Mesendoderm (in vitro differentiated cells): ENCODE results near the gene SMARCD2.
A peak's percentile ranks its signal among the peaks of the same experiment; 100 is the strongest.
"Not testable (repeated sequence)": the region's sequence is repeated elsewhere in the genome, so short reads cannot be mapped to it uniquely, and the experiment has no call there.

Experiments
- DNase-seq: peaks from one replicate; pipeline ENCODE4 v3.0.0; 2013
- H2AK5ac ChIP-seq: 2 replicates; pipeline ENCODE4 v1.6.1; 2013; ENCODE audit warnings: low read length, inconsistent platforms
- H2BK120ac ChIP-seq: 2 replicates; pipeline ENCODE4 v1.6.1; 2013; ENCODE audit warnings: low read depth, mild to moderate bottlenecking, low read length, moderate library complexity, mixed read lengths
- H2BK15ac ChIP-seq: replicated peaks from 2 replicates; pipeline ENCODE4 v1.6.1; 2013; ENCODE audit warnings: low read depth, mild to moderate bottlenecking, moderate library complexity
- H2BK5ac ChIP-seq: 2 replicates; pipeline ENCODE4 v1.6.1; 2013; ENCODE audit warnings: low read length, inconsistent platforms
- H3K18ac ChIP-seq: 2 replicates; pipeline ENCODE4 v1.6.1; 2013; ENCODE audit warnings: mild to moderate bottlenecking, low read length, mixed read lengths
- H3K23ac ChIP-seq: one replicate; pipeline ENCODE4 v1.6.1; 2013; ENCODE audit warnings: low read length
- H3K27ac ChIP-seq: 2 replicates; pipeline ENCODE4 v1.5.1; 2013; ENCODE audit warnings: low read depth, mild to moderate bottlenecking, inconsistent platforms, low read length, moderate library complexity
- H3K27me3 ChIP-seq: 2 replicates; pipeline ENCODE4 v1.6.1; 2013; ENCODE audit warnings: low read length, control low read depth, mild to moderate bottlenecking, inconsistent platforms; ENCODE audit not compliant: insufficient read depth, poor library complexity
- H3K36me3 ChIP-seq: 2 replicates; pipeline ENCODE4 v1.6.1; 2013; ENCODE audit warnings: low read length, inconsistent platforms; ENCODE audit not compliant: control insufficient read depth, insufficient read depth
- H3K4ac ChIP-seq: one replicate; pipeline ENCODE4 v1.6.1; 2013; ENCODE audit warnings: low read depth, mild to moderate bottlenecking, low read length, moderate library complexity
- H3K4me1 ChIP-seq: 2 replicates; pipeline ENCODE4 v1.6.1; 2013; ENCODE audit warnings: low read depth, low read length, inconsistent platforms; ENCODE audit not compliant: control insufficient read depth
- H3K4me2 ChIP-seq: 2 replicates; pipeline ENCODE4 v1.6.1; 2013; ENCODE audit warnings: low read length
- H3K4me3 ChIP-seq: 2 replicates; pipeline ENCODE4 v1.5.1; 2013; ENCODE audit warnings: mild to moderate bottlenecking, low read length
- H3K56ac ChIP-seq: one replicate; pipeline ENCODE4 v1.6.1; 2013; ENCODE audit warnings: low read length
- H3K79me1 ChIP-seq: 2 replicates; pipeline ENCODE4 v1.6.1; 2013; ENCODE audit warnings: low read length, inconsistent platforms
- H3K79me2 ChIP-seq: 2 replicates; pipeline ENCODE4 v1.6.1; 2013; ENCODE audit warnings: mild to moderate bottlenecking, low read length; ENCODE audit not compliant: control insufficient read depth, insufficient read depth
- H3K9ac ChIP-seq: 2 replicates; pipeline ENCODE4 v1.6.1; 2013; ENCODE audit warnings: low read length, inconsistent platforms
- H4K5ac ChIP-seq: one replicate; pipeline ENCODE4 v1.6.1; 2013; ENCODE audit warnings: low read length
- H4K8ac ChIP-seq: one replicate; pipeline ENCODE4 v1.6.1; 2013; ENCODE audit warnings: low read depth, mild to moderate bottlenecking, control low read depth, low read length, moderate library complexity
- WGBS: extraction: QIAGEN DNeasy Blood & Tissue Kit; methylation state at CpG from one replicate; pipeline ENCODE4 v1.1.7; 2013; ENCODE audit warnings: low lambda C conversion rate, missing lambda C conversion rate; ENCODE audit not compliant: insufficient coverage; ENCODE audit errors: extremely low coverage; 5-methylcytosine and 5-hydroxymethylcytosine counted together

Gene SMARCD2

DNA sequence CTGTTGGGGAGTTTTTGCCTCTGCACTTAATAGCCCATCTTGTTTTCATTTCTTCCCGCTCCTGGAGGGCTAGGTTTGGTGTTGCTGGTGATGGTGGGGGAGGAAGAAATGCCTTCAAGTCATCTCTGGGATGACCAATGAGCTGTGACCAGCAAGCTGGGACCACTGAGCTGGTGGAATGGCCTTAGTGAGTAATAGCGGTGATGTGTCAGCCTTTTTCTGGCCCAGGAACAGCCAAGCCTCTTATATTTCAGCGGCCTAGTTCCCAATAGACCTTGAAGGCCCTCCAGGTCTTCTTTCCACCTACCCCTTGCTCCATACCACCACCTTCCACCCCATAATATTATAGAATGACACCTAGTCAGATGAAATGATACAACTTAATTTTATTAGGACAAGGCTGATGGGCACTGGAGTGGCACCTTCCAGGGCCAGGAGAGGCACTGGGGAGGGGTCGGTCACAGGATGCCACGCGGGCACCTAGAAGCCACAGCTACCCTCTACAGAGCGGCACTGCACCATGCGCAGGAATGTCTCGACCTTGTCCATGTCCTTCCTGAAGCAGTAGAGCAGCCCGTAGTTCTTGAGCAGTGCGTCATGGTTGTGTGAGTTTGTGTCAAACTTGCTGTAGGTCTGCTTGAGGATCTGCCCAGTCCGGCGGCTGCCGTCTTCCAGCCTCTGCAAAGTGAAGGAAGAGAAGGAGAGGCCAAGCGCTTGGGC lies 29.3 kb upstream of the SMARCD2 start:
- H3K9ac ChIP-seq, DNase-seq, H3K56ac ChIP-seq, H3K18ac ChIP-seq, H3K79me1 ChIP-seq, H3K4me2 ChIP-seq, H3K4me1 ChIP-seq, H3K4ac ChIP-seq, H2BK120ac ChIP-seq, H4K5ac ChIP-seq, H3K79me2 ChIP-seq, H3K27ac ChIP-seq, H2AK5ac ChIP-seq, H3K23ac ChIP-seq, H2BK5ac ChIP-seq, H3K27me3 ChIP-seq, H3K4me3 ChIP-seq, H4K8ac ChIP-seq, H2BK15ac ChIP-seq, H3K36me3 ChIP-seq: not testable (repeated sequence)
- WGBS: no CpG with 5 or more reads among the region's 15 CpGs

- H4K8ac ChIP-seq, H3K27ac ChIP-seq, H2AK5ac ChIP-seq, DNase-seq, H3K4me1 ChIP-seq, H3K56ac ChIP-seq, H3K36me3 ChIP-seq, H4K5ac ChIP-seq, H3K4me3 ChIP-seq, H3K79me1 ChIP-seq, H3K18ac ChIP-seq, H3K9ac ChIP-seq, H3K27me3 ChIP-seq, H3K4me2 ChIP-seq, H2BK15ac ChIP-seq, H2BK120ac ChIP-seq, H3K23ac ChIP-seq, H3K4ac ChIP-seq, H3K79me2 ChIP-seq, H2BK5ac ChIP-seq: not testable (repeated sequence)
- WGBS: no CpG with 5 or more reads among the region's 4 CpGs
Measured at GRCh38 chr17:63870292-63870665, 27.8 kb upstream of the SMARCD2 start.

DNA sequence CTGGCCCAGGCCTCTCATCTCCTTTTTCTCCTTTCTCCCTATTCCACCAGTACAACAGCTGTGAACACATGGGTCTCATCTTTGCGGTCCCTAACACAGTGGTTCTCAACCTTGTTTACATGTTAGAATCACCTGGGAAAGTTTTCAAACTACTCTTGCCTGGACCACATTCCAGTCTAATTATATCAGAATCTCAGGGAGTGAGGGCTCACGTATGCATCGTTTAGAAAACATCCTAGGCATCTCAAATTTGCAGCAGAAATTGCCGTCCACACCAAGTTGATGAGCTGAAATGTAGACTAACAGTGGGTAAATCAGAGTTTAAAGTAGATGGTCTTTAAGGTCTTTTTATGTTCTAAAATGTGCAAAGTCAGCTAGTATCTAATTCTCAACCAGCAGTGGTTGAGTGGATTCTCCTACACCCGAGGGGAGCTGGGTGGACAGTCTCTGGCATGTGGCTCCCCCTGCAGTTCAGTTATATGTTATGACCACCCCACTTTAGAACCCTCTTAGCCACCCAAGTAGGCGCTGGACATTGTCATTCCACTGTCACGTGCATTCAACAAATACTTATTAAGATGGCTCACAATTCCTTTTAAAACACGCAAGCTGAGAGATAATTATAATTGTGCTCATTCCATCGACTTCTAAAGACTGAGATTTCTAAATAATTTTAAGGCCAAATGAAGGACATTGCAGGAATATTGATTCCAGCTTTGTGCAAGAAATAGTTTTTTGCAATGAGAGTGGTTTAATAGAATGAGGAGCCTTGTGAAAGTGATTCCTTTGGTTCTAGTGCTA lies 27.2 kb upstream of the SMARCD2 start:
- not testable (repeated sequence) for H3K27ac ChIP-seq, H3K18ac ChIP-seq, H2BK120ac ChIP-seq, H2BK5ac ChIP-seq, H3K4me2 ChIP-seq, H3K9ac ChIP-seq, H4K5ac ChIP-seq, H3K23ac ChIP-seq, H3K56ac ChIP-seq, H3K27me3 ChIP-seq, H3K79me1 ChIP-seq, H2BK15ac ChIP-seq, H3K4me3 ChIP-seq, H2AK5ac ChIP-seq, H3K79me2 ChIP-seq, H3K4ac ChIP-seq, H4K8ac ChIP-seq, H3K4me1 ChIP-seq, H3K36me3 ChIP-seq
- peak; percentile 76 for DNase-seq
- no CpG with 5 or more reads among the region's 9 CpGs for WGBS

DNA sequence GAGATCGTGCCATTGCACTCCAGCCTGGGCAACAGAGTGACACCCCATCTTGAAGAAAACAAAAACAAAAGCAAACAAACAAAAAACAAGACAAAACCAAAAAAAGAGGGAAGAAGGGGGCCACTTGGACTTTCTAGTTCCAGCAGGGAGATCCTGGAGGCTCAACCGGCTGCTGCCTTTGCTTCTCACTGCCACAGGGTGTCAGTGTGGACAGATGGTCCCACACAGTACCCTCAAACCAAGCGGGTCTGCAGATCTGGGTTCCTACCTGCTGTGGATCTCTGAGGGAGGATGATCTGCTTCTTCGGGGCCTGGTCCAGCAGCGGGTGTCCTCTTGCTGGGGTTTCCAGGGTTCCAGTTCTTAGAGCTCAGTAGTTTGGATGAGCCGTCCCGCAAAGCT lies 24.1 kb upstream of the SMARCD2 start:
- not testable (repeated sequence) for H2AK5ac ChIP-seq, H3K18ac ChIP-seq, H3K79me2 ChIP-seq, H3K4me3 ChIP-seq, H3K4ac ChIP-seq, H3K36me3 ChIP-seq, H3K23ac ChIP-seq, H3K79me1 ChIP-seq, H4K8ac ChIP-seq, H3K4me1 ChIP-seq, H3K56ac ChIP-seq, H4K5ac ChIP-seq, H3K27ac ChIP-seq, H2BK15ac ChIP-seq, H3K9ac ChIP-seq, H2BK120ac ChIP-seq, H2BK5ac ChIP-seq, H3K27me3 ChIP-seq, H3K4me2 ChIP-seq
- no CpG with 5 or more reads among the region's 7 CpGs for WGBS
- DNase-seq: peak; percentile 26

DNA sequence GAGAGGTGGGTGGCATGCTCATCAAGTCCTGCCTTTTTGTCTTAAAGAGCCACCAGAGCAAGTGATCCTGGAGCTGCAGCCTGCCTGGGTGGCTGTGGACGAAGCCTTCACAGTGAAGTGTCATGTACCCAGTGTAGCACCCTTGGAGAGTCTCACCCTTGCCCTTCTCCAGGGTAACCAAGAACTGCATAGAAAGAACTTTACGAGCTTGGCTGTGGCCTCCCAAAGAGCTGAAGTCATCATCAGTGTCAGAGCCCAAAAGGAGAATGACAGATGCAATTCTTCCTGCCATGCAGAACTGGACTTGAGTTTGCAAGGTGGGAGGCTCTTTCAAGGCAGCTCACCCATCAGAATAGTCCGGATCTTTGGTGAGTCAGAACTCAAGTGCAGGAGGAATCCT lies 16.8 kb upstream of the SMARCD2 start:
- Histone ChIP-seq H3K27ac (no peak overlapping the region), H3K36me3 (no peaks in the 10 kb centered on the region), H3K18ac (no peak overlapping the region), H2AK5ac (no peak overlapping the region), H3K4ac (no peak overlapping the region), H3K27me3 (no peaks in the 10 kb centered on the region), H3K4me1 (no peaks in the 10 kb centered on the region), H3K4me3 (no peak overlapping the region), H3K4me2 (no peak overlapping the region), H3K9ac (no peak overlapping the region), H2BK15ac (no peak overlapping the region), H4K8ac (no peak overlapping the region), H2BK5ac (no peak overlapping the region), H3K23ac (no peak overlapping the region), H2BK120ac (no peak overlapping the region), H3K79me1 (no peaks in the 10 kb centered on the region), H4K5ac (no peak overlapping the region), H3K79me2 (no peaks in the 10 kb centered on the region), H3K56ac (no peak overlapping the region)
- DNase-seq: no peak
- no CpG with 5 or more reads among the region's 3 CpGs for WGBS
